PC-9 (cell line): Measurements from ENCODE around the gene RARB. TPM values are rescaled to one million over a fixed set of nuclear protein-coding genes. Genes with fewer than 3 reads are reported as not detected.
A peak's percentile ranks its signal among the peaks of the same experiment; 100 is the strongest.

Experiments used
- BruUV-seq: library from RNA; stranded (reverse); fragments of 400-500 nt; replicated peaks from 2 replicates; lab custom pipeline; 2021; lab: Mats Ljungman, UMichigan
- CTCF ChIA-PET: fragments of 300-600 bp; sonication (Branson Sonifier 250); formaldehyde crosslinking; loops from one replicate; lab custom pipeline; 2022; ENCODE audit warnings: antibody characterized with exemption; lab: Charles Lee
- POLR2A ChIA-PET: fragments of 300-600 bp; sonication (Branson Sonifier 250); formaldehyde crosslinking; loops from one replicate; lab custom pipeline; 2022; ENCODE audit warnings: antibody characterized with exemption; ENCODE audit not compliant: unreplicated experiment; lab: Charles Lee
- DNase-seq, 2 experiments: peaks; one replicate each; pipeline versions ENCODE4 v3.0.0 to v3.0.0-alpha.2; 2015 to 2022; ENCODE audit warnings: mixed read lengths in 1 of 2
- H2AFZ ChIP-seq: fragments of 200-600 bp; sonication (generic); 2 replicates; pipeline ENCODE4 v1.8.1; 2017; ENCODE audit warnings: antibody characterized with exemption
- H3F3A ChIP-seq: fragments of 200-600 bp; sonication (generic); 2 replicates; pipeline ENCODE4 v1.8.1; 2017; ENCODE audit warnings: antibody characterized with exemption, mild to moderate bottlenecking, low read depth; ENCODE audit not compliant: insufficient read depth
- H3K27ac ChIP-seq: fragments of 200-600 bp; sonication (generic); 2 replicates; pipeline ENCODE4 v1.6.1; 2016; ENCODE audit warnings: mixed run types
- H3K27me3 ChIP-seq: fragments of 200-600 bp; sonication (generic); 2 replicates; pipeline ENCODE4 v1.6.1; 2016; ENCODE audit warnings: low read depth, mixed run types; ENCODE audit not compliant: insufficient read depth
- H3K36me3 ChIP-seq: fragments of 200-600 bp; sonication (generic); 2 replicates; pipeline ENCODE4 v1.6.1; 2016; ENCODE audit warnings: low read depth, mixed run types
- H3K4me1 ChIP-seq: fragments of 200-600 bp; sonication (generic); replicated peaks from 2 replicates; pipeline ENCODE4 v1.6.1; 2016; ENCODE audit warnings: mixed run types; ENCODE audit not compliant: insufficient read depth
- H3K4me2 ChIP-seq: fragments of 200-600 bp; sonication (generic); 2 replicates; pipeline ENCODE4 v1.6.1; 2017; ENCODE audit warnings: mixed run types
- H3K4me3 ChIP-seq: fragments of 200-600 bp; sonication (generic); 2 replicates; pipeline ENCODE4 v1.6.1; 2016; ENCODE audit warnings: mixed run types
- H3K79me2 ChIP-seq: fragments of 200-600 bp; sonication (generic); 2 replicates; pipeline ENCODE4 v1.6.1; 2017; ENCODE audit warnings: low read depth, mixed run types
- H3K9me2 ChIP-seq: fragments of 200-600 bp; sonication (generic); 2 replicates; pipeline ENCODE4 v1.8.1; 2017; ENCODE audit warnings: mild to moderate bottlenecking; ENCODE audit not compliant: insufficient read depth
- H3K9me3 ChIP-seq: fragments of 200-600 bp; sonication (generic); 2 replicates; pipeline ENCODE4 v1.8.1; 2016; ENCODE audit warnings: low read depth; ENCODE audit not compliant: insufficient read depth
- H4K20me1 ChIP-seq: fragments of 200-600 bp; sonication (generic); 2 replicates; pipeline ENCODE4 v1.8.1; 2017; ENCODE audit not compliant: insufficient read depth
- CTCF ChIP-seq: fragments of 200-600 bp; sonication (generic); conservative IDR thresholded peaks from 2 replicates; pipeline ENCODE4 v1.6.1; 2017; ENCODE audit warnings: mixed run types, antibody characterized with exemption, mild to moderate bottlenecking, moderate library complexity
- EZH2 ChIP-seq: fragments of 200-600 bp; sonication (generic); IDR thresholded peaks from 2 replicates; pipeline ENCODE4 v1.8.0; 2017; ENCODE audit warnings: antibody characterized with exemption, low read depth
- intact Hi-C: fragments of 100-400 bp; cut with micrococcal nuclease; formaldehyde crosslinking; loops from one replicate; pipeline ENCODE4 v1.10.0; 2022; ENCODE audit not compliant: unreplicated experiment
- total RNA-seq: library from RNA; stranded (reverse); gene quantifications from 2 replicates; pipeline ENCODE4 v1.2.3, GENCODE V29; 2021

RARB gene
- total RNA-seq, 1 experiment from 2014 or later: 1.0 TPM

- Histone ChIP-seq H3F3A (peaks cover 7% of the 10 kb centered on the region; the same call in 1 of the 2 replicates), H3K4me3 (no peak overlapping the region), H4K20me1 (no peaks in the 10 kb centered on the region), H2AFZ (no peak overlapping the region), H3K27ac (no peak overlapping the region), H3K9me3 (no peaks in the 10 kb centered on the region), H3K27me3 (no peaks in the 10 kb centered on the region), H3K4me1 (peaks cover 13% of the 10 kb centered on the region), H3K4me2 (no peak overlapping the region), H3K79me2 (no peaks in the 10 kb centered on the region), H3K9me2 (no peaks in the 10 kb centered on the region), H3K36me3 (no peaks in the 10 kb centered on the region)
- peak; percentile 92 for TF ChIP-seq CTCF
- TF ChIP-seq EZH2: no peak
- no TSS peak for BruUV-seq
- peak; percentile 21 to 71 for DNase-seq
- intact Hi-C loops: loop anchor here (1.0 to 10.0 kb wide), 7 partner anchors 152 to 1599 kb away; partner anchors contain the start of gene RARB
- ChIA-PET CTCF (interaction anchor here (0.6 to 1.0 kb wide), 2 partner anchors 31 to 151 kb away, joined by 3 read pairs; no protein-coding TSS in a partner anchor), POLR2A (no interaction called here)
These were observed 166.0 kb downstream of the RARB start for GRCh38 chr3:25594007-25594502.

GRCh38 chr3:25597535-25598101, 169.6 kb downstream of the RARB start:
- no peaks in the 10 kb centered on the region; the same call in 1 of the 2 replicates for H3K36me3 ChIP-seq
- ChIA-PET POLR2A (no interaction called here), CTCF (no interaction called here)
- H3K9me3 ChIP-seq: no peaks in the 10 kb centered on the region
- H3K4me2 ChIP-seq: no peak overlapping the region
- no peaks in the 10 kb centered on the region for H3K9me2 ChIP-seq
- peaks cover 7% of the 10 kb centered on the region; the same call in 1 of the 2 replicates for H3F3A ChIP-seq
- H4K20me1 ChIP-seq: no peaks in the 10 kb centered on the region
- peaks cover 7% of the 10 kb centered on the region for H3K4me1 ChIP-seq
- no peak for DNase-seq
- no peak overlapping the region for H3K4me3 ChIP-seq
- H2AFZ ChIP-seq: no peak overlapping the region
- intact Hi-C loops: loop anchor here (10.0 kb wide), 1 partner anchor 1603 kb away; no protein-coding TSS in a partner anchor
- H3K27ac ChIP-seq: no peak overlapping the region
- BruUV-seq: no TSS peak
- no peak for TF ChIP-seq EZH2
- no peak for TF ChIP-seq CTCF
- no peaks in the 10 kb centered on the region for H3K79me2 ChIP-seq
- no peaks in the 10 kb centered on the region for H3K27me3 ChIP-seq

- TF ChIP-seq EZH2 (no peak), CTCF (no peak)
- H3K27me3 ChIP-seq: no peaks in the 10 kb centered on the region
- no peak overlapping the region for H3K4me3 ChIP-seq
- H3K9me3 ChIP-seq: no peaks in the 10 kb centered on the region; the same call in 1 of the 2 replicates
- H3F3A ChIP-seq: no peaks in the 10 kb centered on the region
- no peaks in the 10 kb centered on the region; the same call in 1 of the 2 replicates for H3K4me1 ChIP-seq
- DNase-seq: no peak
- no peak overlapping the region for H2AFZ ChIP-seq
- H4K20me1 ChIP-seq: no peaks in the 10 kb centered on the region
- POLR2A ChIA-PET: no interaction called here
- H3K79me2 ChIP-seq: no peaks in the 10 kb centered on the region
- H3K36me3 ChIP-seq: peaks cover 23% of the 10 kb centered on the region; the same call in 1 of the 2 replicates
- intact Hi-C loops: no loop called here
- no peaks in the 10 kb centered on the region for H3K9me2 ChIP-seq
- no peak overlapping the region for H3K4me2 ChIP-seq
- CTCF ChIA-PET: no interaction called here
- no peak overlapping the region for H3K27ac ChIP-seq
- no TSS peak for BruUV-seq
These were observed 175.6 kb downstream of the RARB start for GRCh38 chr3:25603703-25604102.
